ENCODE results near the gene SCAMP5.

The SCAMP5 gene

DNA sequence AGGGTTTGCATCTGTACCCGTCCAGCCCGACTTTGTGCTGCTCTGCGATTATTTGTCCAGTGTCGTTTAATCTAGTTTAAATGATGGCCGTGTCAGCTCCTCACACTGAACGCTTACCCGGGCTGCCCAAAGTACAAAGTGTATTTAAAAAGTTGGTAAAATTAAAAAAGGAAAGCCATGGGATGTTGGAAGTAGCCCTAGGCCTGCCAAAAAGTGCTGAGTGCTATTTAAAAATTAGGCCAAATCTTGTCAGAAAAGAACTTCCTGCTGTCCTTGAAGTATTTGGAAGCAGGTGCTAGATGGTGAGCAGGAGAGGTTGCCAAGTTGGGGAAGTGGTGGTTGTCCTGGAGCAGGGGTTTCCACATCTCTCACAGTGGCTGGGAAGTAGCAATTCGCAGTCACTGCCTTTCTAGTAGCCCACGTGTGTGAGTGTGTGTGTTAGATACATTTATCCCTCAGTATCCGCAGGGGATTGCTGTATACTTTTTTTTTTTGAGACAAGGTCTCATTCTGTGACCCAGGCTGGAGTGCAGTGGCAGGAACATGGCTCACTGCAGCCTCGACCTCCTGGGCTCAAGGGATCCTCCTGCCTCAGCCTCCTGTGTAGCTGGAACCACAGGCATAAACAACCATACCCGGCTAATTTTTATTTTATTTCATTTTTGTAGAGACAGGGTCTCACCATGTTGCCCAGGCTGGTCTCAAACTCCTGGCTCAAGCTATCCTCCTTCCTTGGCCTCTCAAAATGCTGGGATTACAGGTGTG lies 28.7 kb downstream of the SCAMP5 start:
- H3K4me3 ChIP-seq (replicated peaks in 1 of 2; ENCODE audit: low read depth in 2 of 2, low read length in 2 of 2) = peak overlapping the region; percentile 99
- peak; percentile 47 to 48 for DNase-seq (ENCODE audit: low read depth in 2 of 2)
- TF ChIP-seq, protein P1, sequence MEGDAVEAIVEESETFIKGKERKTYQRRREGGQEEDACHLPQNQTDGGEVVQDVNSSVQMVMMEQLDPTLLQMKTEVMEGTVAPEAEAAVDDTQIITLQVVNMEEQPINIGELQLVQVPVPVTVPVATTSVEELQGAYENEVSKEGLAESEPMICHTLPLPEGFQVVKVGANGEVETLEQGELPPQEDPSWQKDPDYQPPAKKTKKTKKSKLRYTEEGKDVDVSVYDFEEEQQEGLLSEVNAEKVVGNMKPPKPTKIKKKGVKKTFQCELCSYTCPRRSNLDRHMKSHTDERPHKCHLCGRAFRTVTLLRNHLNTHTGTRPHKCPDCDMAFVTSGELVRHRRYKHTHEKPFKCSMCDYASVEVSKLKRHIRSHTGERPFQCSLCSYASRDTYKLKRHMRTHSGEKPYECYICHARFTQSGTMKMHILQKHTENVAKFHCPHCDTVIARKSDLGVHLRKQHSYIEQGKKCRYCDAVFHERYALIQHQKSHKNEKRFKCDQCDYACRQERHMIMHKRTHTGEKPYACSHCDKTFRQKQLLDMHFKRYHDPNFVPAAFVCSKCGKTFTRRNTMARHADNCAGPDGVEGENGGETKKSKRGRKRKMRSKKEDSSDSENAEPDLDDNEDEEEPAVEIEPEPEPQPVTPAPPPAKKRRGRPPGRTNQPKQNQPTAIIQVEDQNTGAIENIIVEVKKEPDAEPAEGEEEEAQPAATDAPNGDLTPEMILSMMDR (IDR thresholded peaks at IDR 0.05; ENCODE audit: low read depth, low read length) = no peak

DNA sequence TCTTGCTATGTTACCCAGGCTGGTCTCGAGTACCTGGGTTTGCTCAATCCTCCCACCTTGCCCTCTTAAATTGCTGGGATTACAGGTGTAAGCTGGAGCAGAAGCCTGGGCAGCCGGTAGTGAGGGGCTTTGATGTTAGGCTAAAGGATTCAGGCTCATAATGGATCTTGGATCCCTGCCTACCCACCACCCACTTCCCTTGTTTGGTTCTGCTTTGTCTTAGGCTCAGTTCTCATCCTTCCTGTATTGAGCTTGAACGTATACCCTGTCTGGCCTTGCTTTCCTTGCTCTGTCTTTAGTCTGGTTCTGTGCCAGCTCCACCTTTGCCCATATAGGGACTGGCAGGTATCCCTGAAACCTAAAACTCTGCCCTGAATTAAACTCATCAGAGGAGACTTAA lies 29.7 kb downstream of the SCAMP5 start:
- TF ChIP-seq, protein P1 (IDR thresholded peaks at IDR 0.05; ENCODE audit: low read depth, low read length) = no peak
- DNase-seq (ENCODE audit: low read depth in 2 of 2) = no peak
- H3K4me3 ChIP-seq (replicated peaks in 1 of 2; ENCODE audit: low read depth in 2 of 2, low read length in 2 of 2) = no peak overlapping the region

DNA sequence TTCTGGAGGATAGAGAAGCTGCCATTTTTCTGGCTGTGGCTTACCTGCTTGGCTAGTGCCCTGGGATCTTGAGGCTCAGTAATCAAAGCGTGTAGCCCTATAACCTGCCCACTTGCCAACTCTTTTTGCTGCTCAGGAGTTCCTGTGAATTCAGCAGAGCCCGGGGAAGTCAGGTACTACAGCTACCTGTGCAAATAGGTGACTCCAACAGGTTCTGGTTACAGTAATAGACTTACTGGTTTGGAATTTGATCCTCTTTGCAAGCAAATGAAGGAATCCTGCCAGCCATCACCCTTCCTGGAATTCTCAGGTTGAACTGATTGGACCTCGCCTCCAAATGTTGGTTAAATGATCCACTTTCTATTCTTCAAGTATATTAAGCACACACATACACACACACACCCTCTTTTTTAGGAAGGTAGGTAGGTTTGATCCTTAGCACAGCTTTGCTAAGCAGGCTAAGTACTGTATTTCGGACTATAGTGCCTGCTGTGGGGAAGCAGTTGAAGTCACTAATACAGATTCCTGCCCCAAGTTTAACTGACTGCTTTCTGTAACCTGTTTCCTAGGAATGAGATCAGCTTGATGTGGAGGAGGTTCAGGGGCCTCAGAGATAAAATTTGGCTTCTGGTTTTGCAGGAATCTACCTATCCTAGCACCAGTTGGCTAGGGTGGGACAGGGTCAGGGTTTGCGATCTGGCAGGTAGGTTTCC lies 30.3 kb downstream of the SCAMP5 start:
- TF ChIP-seq, protein P1 (IDR thresholded peaks at IDR 0.05; ENCODE audit: low read depth, low read length) = no peak
- no peak for DNase-seq (ENCODE audit: low read depth in 2 of 2)
- no peak overlapping the region for H3K4me3 ChIP-seq (replicated peaks in 1 of 2; ENCODE audit: low read depth in 2 of 2, low read length in 2 of 2)

DNA sequence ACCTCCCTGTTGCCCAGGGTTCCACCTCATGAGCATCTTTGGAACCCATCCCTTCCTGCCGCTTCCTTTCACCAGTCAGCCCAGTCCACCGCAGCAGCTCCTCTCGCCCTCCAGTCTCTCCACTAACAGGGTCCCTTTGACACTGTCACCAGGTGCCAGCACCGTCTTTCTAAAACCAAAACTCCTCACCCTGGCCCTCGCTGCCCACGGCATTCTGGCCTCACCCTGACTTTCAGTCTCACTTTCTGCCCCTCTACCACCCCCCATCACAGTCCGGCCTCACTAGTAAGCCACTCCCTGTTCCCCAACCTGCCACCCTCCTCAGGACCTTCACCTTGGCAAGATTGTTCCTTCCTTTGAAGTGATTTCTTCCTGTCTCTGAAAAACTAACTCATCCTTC lies 32.2 kb downstream of the SCAMP5 start:
- H3K4me3 ChIP-seq (replicated peaks in 1 of 2; ENCODE audit: low read depth in 2 of 2, low read length in 2 of 2) = no peak overlapping the region
- no peak for DNase-seq (ENCODE audit: low read depth in 2 of 2)
- TF ChIP-seq, protein P1 (IDR thresholded peaks at IDR 0.05; ENCODE audit: low read depth, low read length) = no peak

DNA sequence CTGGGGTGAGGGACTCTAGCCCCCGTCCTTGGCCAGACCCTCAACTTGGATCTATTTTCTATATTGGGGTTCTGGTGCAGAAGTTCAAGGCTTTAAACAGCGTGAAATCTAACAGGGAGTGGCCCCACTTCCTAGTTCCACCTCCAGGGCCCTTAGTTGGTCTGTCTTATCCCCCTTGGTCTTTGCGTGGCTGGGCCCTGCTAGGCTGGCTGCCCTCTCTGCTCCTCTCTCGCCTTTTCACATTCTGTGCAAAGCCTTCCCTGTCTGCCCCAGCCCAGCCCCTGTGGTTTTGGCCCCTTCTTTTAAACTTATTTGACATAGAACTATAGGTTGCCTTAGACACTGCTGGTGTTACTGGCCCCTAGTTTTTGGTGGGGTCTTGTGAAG lies 33.6 kb downstream of the SCAMP5 start:
- TF ChIP-seq, protein P1 (IDR thresholded peaks at IDR 0.05; ENCODE audit: low read depth, low read length) = no peak
- no peak for DNase-seq (ENCODE audit: low read depth in 2 of 2)
- H3K4me3 ChIP-seq (replicated peaks in 1 of 2; ENCODE audit: low read depth in 2 of 2, low read length in 2 of 2) = no peak overlapping the region

DNA sequence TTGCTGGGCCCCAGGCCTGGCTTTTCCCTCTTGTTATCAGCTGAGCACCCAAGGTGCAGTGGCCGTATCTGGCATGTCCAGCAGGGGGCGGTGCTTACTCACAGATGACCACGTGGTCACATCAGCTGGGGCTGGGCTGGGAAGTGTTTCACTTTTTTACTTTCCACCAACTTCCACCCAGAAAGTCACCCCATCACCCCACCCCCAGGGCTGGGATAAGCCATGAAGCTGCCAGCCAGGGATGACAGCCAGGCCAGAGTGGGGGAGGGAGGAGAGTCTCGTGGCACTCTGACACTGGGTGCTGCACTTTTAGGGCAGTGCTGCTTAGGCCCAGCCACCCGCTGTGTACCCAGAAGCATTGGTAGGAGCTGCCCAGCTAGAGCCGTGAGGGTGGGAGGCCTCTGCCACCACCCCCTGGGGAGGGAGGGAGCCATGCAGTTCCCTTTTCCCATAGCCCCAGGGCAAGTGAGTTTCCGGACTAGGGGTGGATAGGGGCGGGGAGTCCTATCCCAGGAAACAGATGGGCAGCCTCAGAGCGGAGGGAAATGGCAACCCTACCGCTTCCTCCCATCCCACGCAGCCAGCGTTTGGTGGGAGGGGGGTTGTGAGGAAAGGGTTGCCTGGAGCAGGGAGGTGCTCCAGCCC lies 34.1 kb downstream of the SCAMP5 start:
- peak overlapping the region in 1 of 2 donors; percentile 24 for H3K4me3 ChIP-seq (replicated peaks in 1 of 2; ENCODE audit: low read depth in 2 of 2, low read length in 2 of 2)
- TF ChIP-seq, protein P1 (IDR thresholded peaks at IDR 0.05; ENCODE audit: low read depth, low read length) = peak; percentile 88
- DNase-seq (ENCODE audit: low read depth in 2 of 2) = peak; percentile 91 to 94
